Measurements from ENCODE around the gene GPR158. TPM values are rescaled to one million over a fixed set of nuclear protein-coding genes. Genes with fewer than 3 reads are reported as not detected.

GPR158 gene
- total RNA-seq, 1 experiment from 2014 or later: 0.07 TPM

DNA sequence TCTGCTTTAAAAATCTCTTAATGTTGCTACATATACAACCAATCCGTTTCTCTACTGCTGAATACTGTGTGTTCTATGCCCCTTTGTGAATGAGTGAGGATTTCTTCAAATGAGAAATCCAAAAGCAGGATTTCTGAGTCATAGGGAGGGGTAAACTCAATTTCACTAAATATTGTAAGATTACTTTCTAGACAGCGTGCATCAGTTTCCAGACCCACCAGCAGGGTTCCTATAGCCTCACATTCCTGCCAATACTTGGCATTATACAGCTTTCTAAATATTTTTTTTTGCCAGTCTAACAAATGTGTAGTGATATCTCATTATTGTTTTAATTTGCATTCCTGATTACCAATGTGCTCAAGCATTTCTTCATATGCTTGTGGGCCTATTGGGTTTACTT lies 35.5 kb downstream of the GPR158 start:
- no peaks in the 10 kb centered on the region for H3K9me3 Mint-ChIP-seq (ENCODE audit: unreplicated experiment)
- no TSS peak for BruUV-seq (replicated peaks)
- DNase-seq: no peak
- H3K27me3 ChIP-seq (replicated peaks; ENCODE audit: control insufficient read depth, insufficient read depth, low read length): no peaks in the 10 kb centered on the region; the same call in 1 of the 2 replicates
- ChIA-PET POLR2A (no interaction called here), CTCF (interaction anchor here (1.1 kb wide), 1 partner anchor 17 kb away, joined by 3 read pairs; no protein-coding TSS in a partner anchor)
- intact Hi-C loops (cut with micrococcal nuclease; ENCODE audit: unreplicated experiment): no loop called here
- H3K27me3 Mint-ChIP-seq (ENCODE audit: insufficient read depth, unreplicated experiment): peaks cover 16% of the 10 kb centered on the region
- peaks cover 3% of the 10 kb centered on the region; the same call in 1 of the 2 replicates for H3K9me3 ChIP-seq
- TF ChIP-seq, protein P1, sequence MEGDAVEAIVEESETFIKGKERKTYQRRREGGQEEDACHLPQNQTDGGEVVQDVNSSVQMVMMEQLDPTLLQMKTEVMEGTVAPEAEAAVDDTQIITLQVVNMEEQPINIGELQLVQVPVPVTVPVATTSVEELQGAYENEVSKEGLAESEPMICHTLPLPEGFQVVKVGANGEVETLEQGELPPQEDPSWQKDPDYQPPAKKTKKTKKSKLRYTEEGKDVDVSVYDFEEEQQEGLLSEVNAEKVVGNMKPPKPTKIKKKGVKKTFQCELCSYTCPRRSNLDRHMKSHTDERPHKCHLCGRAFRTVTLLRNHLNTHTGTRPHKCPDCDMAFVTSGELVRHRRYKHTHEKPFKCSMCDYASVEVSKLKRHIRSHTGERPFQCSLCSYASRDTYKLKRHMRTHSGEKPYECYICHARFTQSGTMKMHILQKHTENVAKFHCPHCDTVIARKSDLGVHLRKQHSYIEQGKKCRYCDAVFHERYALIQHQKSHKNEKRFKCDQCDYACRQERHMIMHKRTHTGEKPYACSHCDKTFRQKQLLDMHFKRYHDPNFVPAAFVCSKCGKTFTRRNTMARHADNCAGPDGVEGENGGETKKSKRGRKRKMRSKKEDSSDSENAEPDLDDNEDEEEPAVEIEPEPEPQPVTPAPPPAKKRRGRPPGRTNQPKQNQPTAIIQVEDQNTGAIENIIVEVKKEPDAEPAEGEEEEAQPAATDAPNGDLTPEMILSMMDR (IDR thresholded peaks at IDR 0.05; ENCODE audit: insufficient read depth in 1 of 2, low read depth in 1 of 2, low read length in 1 of 2, severe bottlenecking in 1 of 2, unreplicated experiment in 1 of 2): peak in 1 of 2 experiments; percentile 2
- H3K4me1 ChIP-seq: 0 out of 2 replicates have a peak, but pooled peaks cover 5% of the 10 kb centered on the region
- H3K4me1 Mint-ChIP-seq (ENCODE audit: low read depth, unreplicated experiment): no peaks in the 10 kb centered on the region
- H3K4me3 Mint-ChIP-seq (ENCODE audit: unreplicated experiment): no peak overlapping the region
- H3K27ac Mint-ChIP-seq (ENCODE audit: unreplicated experiment): no peak overlapping the region
- no peaks in the 10 kb centered on the region for H3K36me3 Mint-ChIP-seq (ENCODE audit: insufficient read depth, unreplicated experiment)
- H3K4me3 ChIP-seq (ENCODE audit: low read depth, low read length): no peak overlapping the region
- H3K36me3 ChIP-seq (ENCODE audit: control insufficient read depth, insufficient read depth, low read length): no peaks in the 10 kb centered on the region

DNA sequence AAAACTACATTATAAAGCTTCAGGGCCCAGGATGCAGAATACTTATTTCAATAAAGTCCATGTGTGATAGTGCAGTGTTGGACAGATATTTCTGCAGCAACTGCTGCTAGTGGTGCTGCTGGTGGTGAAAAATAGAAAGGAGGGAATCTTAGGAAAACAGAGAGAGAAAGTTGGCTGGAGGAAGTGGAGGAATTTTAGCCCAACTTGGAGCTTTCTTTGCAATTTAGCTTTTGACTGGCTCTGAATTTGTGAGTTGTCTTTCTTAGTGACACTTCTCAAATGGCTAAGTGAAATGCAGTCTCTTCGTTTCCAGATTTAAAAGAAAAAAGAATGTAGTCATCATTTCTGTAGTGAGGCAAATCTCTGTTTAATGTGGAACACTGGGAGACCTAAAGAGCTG lies 45.4 kb downstream of the GPR158 start:
- H3K27ac Mint-ChIP-seq (ENCODE audit: unreplicated experiment): no peak overlapping the region
- H3K4me3 Mint-ChIP-seq (ENCODE audit: unreplicated experiment): no peak overlapping the region
- DNase-seq: no peak
- TF ChIP-seq, protein P1 (IDR thresholded peaks at IDR 0.05; ENCODE audit: insufficient read depth in 1 of 2, low read depth in 1 of 2, low read length in 1 of 2, severe bottlenecking in 1 of 2, unreplicated experiment in 1 of 2): no peak
- Histone ChIP-seq H3K9me3 (no peaks in the 10 kb centered on the region), H3K4me1 (no peaks in the 10 kb centered on the region), H3K4me3 (ENCODE audit: low read depth, low read length) (no peak overlapping the region), H3K27me3 (replicated peaks; ENCODE audit: control insufficient read depth, insufficient read depth, low read length) (no peaks in the 10 kb centered on the region; the same call in 1 of the 2 replicates), H3K36me3 (ENCODE audit: control insufficient read depth, insufficient read depth, low read length) (no peaks in the 10 kb centered on the region)
- H3K4me1 Mint-ChIP-seq (ENCODE audit: low read depth, unreplicated experiment): no peaks in the 10 kb centered on the region
- H3K36me3 Mint-ChIP-seq (ENCODE audit: insufficient read depth, unreplicated experiment): no peaks in the 10 kb centered on the region
- BruUV-seq (replicated peaks): no TSS peak
- POLR2A ChIA-PET: no interaction called here
- H3K27me3 Mint-ChIP-seq (ENCODE audit: insufficient read depth, unreplicated experiment): peaks cover 24% of the 10 kb centered on the region
- no peaks in the 10 kb centered on the region for H3K9me3 Mint-ChIP-seq (ENCODE audit: unreplicated experiment)
- CTCF ChIA-PET: no interaction called here
- intact Hi-C loops (cut with micrococcal nuclease; ENCODE audit: unreplicated experiment): no loop called here

DNA sequence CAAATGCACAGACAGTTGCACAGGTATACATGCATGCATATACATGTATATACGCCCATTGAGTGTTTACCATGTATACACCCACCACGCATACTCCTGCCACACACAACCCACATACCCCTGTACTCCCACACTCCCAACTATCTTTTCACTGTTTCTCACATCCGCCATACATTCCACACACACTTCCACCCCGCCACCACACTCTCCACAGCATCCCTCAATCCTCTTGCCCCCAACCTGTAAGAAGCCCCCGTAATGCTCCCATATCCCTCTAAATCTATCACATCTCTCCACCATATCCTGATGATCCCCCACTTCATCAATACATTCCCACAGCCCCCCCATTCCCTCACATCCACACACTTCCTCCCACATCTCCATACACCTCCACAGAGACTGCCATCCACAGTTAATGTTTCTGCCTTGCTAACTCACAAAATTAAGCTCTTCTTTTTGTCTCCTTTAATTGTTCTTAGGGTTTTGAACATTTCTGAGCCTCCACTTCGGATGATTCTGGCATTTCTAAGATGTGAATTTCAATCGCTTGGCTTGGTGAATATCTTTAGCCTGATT lies 47.4 kb downstream of the GPR158 start:
- BruUV-seq (replicated peaks): no TSS peak
- Mint-ChIP-seq H3K27me3 (ENCODE audit: insufficient read depth, unreplicated experiment) (peaks cover 19% of the 10 kb centered on the region), H3K4me3 (ENCODE audit: unreplicated experiment) (no peak overlapping the region), H3K27ac (ENCODE audit: unreplicated experiment) (no peak overlapping the region), H3K4me1 (ENCODE audit: low read depth, unreplicated experiment) (no peaks in the 10 kb centered on the region), H3K9me3 (ENCODE audit: unreplicated experiment) (no peaks in the 10 kb centered on the region), H3K36me3 (ENCODE audit: insufficient read depth, unreplicated experiment) (no peaks in the 10 kb centered on the region)
- Histone ChIP-seq H3K4me3 (ENCODE audit: low read depth, low read length) (no peak overlapping the region), H3K4me1 (no peaks in the 10 kb centered on the region), H3K9me3 (no peaks in the 10 kb centered on the region), H3K36me3 (ENCODE audit: control insufficient read depth, insufficient read depth, low read length) (no peaks in the 10 kb centered on the region), H3K27me3 (replicated peaks; ENCODE audit: control insufficient read depth, insufficient read depth, low read length) (no peaks in the 10 kb centered on the region; the same call in 1 of the 2 replicates)
- ChIA-PET POLR2A (no interaction called here), CTCF (no interaction called here)
- TF ChIP-seq, protein P1 (IDR thresholded peaks at IDR 0.05; ENCODE audit: insufficient read depth in 1 of 2, low read depth in 1 of 2, low read length in 1 of 2, severe bottlenecking in 1 of 2, unreplicated experiment in 1 of 2): no peak
- intact Hi-C loops (cut with micrococcal nuclease; ENCODE audit: unreplicated experiment): no loop called here
- no peak for DNase-seq

All from Caco-2 (cell line).